Measurements from ENCODE around the gene C15orf62. TPM values are rescaled to one million over a fixed set of nuclear protein-coding genes. Genes with fewer than 3 reads are reported as not detected.

Gene C15orf62
- polyA plus RNA-seq, 1 donor (not counting 4 experiments of a cell fraction or from before 2014, with no cell fraction given), result 0.14 TPM

- no peak for DNase-seq (ENCODE audit: low read depth, low spot score)
- H3K9me1 ChIP-seq (ENCODE audit: control insufficient read depth, extremely low read depth, insufficient read depth, low read length), result no peaks in the 10 kb centered on the region
- peaks cover 34% of the 10 kb centered on the region for H3K79me2 ChIP-seq (ENCODE audit: control insufficient read depth, insufficient read depth, low read length)
- H3K4me2 ChIP-seq (ENCODE audit: control insufficient read depth, extremely low read depth, insufficient read depth, low read depth, low read length), result no peak overlapping the region
- TF ChIP-seq EZH2 (IDR thresholded peaks at IDR 0.05; ENCODE audit: low read length) (no peak), CTCF (optimal IDR thresholded peaks at IDR 0.05 in 1 of 3, IDR thresholded peaks at IDR 0.05 in 1 of 3, conservative IDR thresholded peaks at IDR 0.05 in 1 of 3; ENCODE audit: extremely low read depth in 1 of 3, insufficient read depth in 2 of 3, low read length in 3 of 3) (no peak)
- H3K36me3 ChIP-seq (ENCODE audit: control insufficient read depth in 2 of 2, extremely low read depth in 1 of 2, insufficient read depth in 2 of 2, low read length in 2 of 2), result peaks cover 14 to 43% of the 10 kb centered on the region in 2 experiments
- peaks cover 11% of the 10 kb centered on the region for H3K4me1 ChIP-seq (ENCODE audit: control insufficient read depth, extremely low read depth, insufficient read depth, low read length)
- H4K20me1 ChIP-seq (ENCODE audit: control insufficient read depth, extremely low read depth, insufficient read depth, low read length), result no peaks in the 10 kb centered on the region
- H3K9ac ChIP-seq (ENCODE audit: control insufficient read depth, extremely low read depth, insufficient read depth, low read length), result no peak overlapping the region
- no peaks in the 10 kb centered on the region for H3K9me3 ChIP-seq (ENCODE audit: control insufficient read depth, low read depth, low read length)
- H3K27ac ChIP-seq (ENCODE audit: control insufficient read depth, insufficient read depth, low read length), result no peak overlapping the region
- no peak overlapping the region for H3K4me3 ChIP-seq (ENCODE audit: control insufficient read depth in 2 of 3, extremely low read depth in 1 of 3, insufficient read depth in 2 of 3, low read depth in 1 of 3, low read length in 3 of 3)
- no peak overlapping the region for H2AFZ ChIP-seq (ENCODE audit: control insufficient read depth, low read length)
- FAIRE-seq, result no peak
- dilution Hi-C loops (cut with MboI; ENCODE audit: extremely low pct_ligation_motif_present, low sequenced_read_pairs), result no loop called here
- H3K27me3 ChIP-seq (ENCODE audit: control insufficient read depth, extremely low read depth, insufficient read depth, low read length), result no peaks in the 10 kb centered on the region
These were observed 18.9 kb upstream of the C15orf62 start for GRCh38 chr15:40750885-40751284.

GRCh38 chr15:40751745-40752144 is 18.0 kb upstream of the C15orf62 start:
- H3K36me3 ChIP-seq (ENCODE audit: control insufficient read depth in 2 of 2, extremely low read depth in 1 of 2, insufficient read depth in 2 of 2, low read length in 2 of 2), result peaks cover 14 to 38% of the 10 kb centered on the region in 2 experiments
- no peaks in the 10 kb centered on the region for H4K20me1 ChIP-seq (ENCODE audit: control insufficient read depth, extremely low read depth, insufficient read depth, low read length)
- H3K4me2 ChIP-seq (ENCODE audit: control insufficient read depth, extremely low read depth, insufficient read depth, low read depth, low read length), result no peak overlapping the region
- no peak overlapping the region for H3K27ac ChIP-seq (ENCODE audit: control insufficient read depth, insufficient read depth, low read length)
- H3K4me1 ChIP-seq (ENCODE audit: control insufficient read depth, extremely low read depth, insufficient read depth, low read length), result peaks cover 11% of the 10 kb centered on the region
- no peak overlapping the region for H2AFZ ChIP-seq (ENCODE audit: control insufficient read depth, low read length)
- no peaks in the 10 kb centered on the region for H3K9me1 ChIP-seq (ENCODE audit: control insufficient read depth, extremely low read depth, insufficient read depth, low read length)
- FAIRE-seq (no peak), DNase-seq (ENCODE audit: low read depth, low spot score) (no peak)
- H3K9ac ChIP-seq (ENCODE audit: control insufficient read depth, extremely low read depth, insufficient read depth, low read length), result no peak overlapping the region
- peaks cover 34% of the 10 kb centered on the region for H3K79me2 ChIP-seq (ENCODE audit: control insufficient read depth, insufficient read depth, low read length)
- H3K4me3 ChIP-seq (ENCODE audit: control insufficient read depth in 2 of 3, extremely low read depth in 1 of 3, insufficient read depth in 2 of 3, low read depth in 1 of 3, low read length in 3 of 3), result no peak overlapping the region
- H3K9me3 ChIP-seq (ENCODE audit: control insufficient read depth, low read depth, low read length), result no peaks in the 10 kb centered on the region
- dilution Hi-C loops (cut with MboI; ENCODE audit: extremely low pct_ligation_motif_present, low sequenced_read_pairs), result no loop called here
- no peaks in the 10 kb centered on the region for H3K27me3 ChIP-seq (ENCODE audit: control insufficient read depth, extremely low read depth, insufficient read depth, low read length)
- no peak for TF ChIP-seq CTCF (optimal IDR thresholded peaks at IDR 0.05 in 1 of 3, IDR thresholded peaks at IDR 0.05 in 1 of 3, conservative IDR thresholded peaks at IDR 0.05 in 1 of 3; ENCODE audit: extremely low read depth in 1 of 3, insufficient read depth in 2 of 3, low read length in 3 of 3)
- TF ChIP-seq EZH2 (IDR thresholded peaks at IDR 0.05; ENCODE audit: low read length), result no peak
